ENCODE results near the gene REXO1.
A peak's percentile ranks its signal among the peaks of the same experiment; 100 is the strongest.
"Not testable (repeated sequence)": the region's sequence is repeated elsewhere in the genome, so short reads cannot be mapped to it uniquely, and the experiment has no call there.

The REXO1 gene

GRCh38 chr19:1848399-1849131, at the start of gene REXO1:
Gene REXO1, minus strand, starts transcription at chr19:1848483. Its CDS starts 125 bp downstream, at chr19:1848358.
- DNase-seq (ENCODE audit: low spot score), result peak; percentile 97

- DNase-seq (ENCODE audit: low spot score), result no peak
Observed at GRCh38 chr19:1896508-1896907, 48.2 kb upstream of the REXO1 start.

GRCh38 chr19:1893791-1894190, 45.5 kb upstream of the REXO1 start:
- no peak for DNase-seq (ENCODE audit: low spot score)

GRCh38 chr19:1889907-1890306, 41.6 kb upstream of the REXO1 start:
- no peak for DNase-seq (ENCODE audit: low spot score)

- no peak for DNase-seq (ENCODE audit: low spot score)
Observed at GRCh38 chr19:1888385-1888784, 40.1 kb upstream of the REXO1 start.

GRCh38 chr19:1886360-1886759, 38.1 kb upstream of the REXO1 start:
- not testable (repeated sequence) for DNase-seq (ENCODE audit: low spot score)

GRCh38 chr19:1885398-1886119, 37.3 kb upstream of the REXO1 start, which contains the start of gene ABHD17A:
Gene ABHD17A, minus strand, starts transcription at chr19:1885496. Its CDS starts 3,930 bp downstream, at chr19:1881566.
- peak; percentile 97 for DNase-seq (ENCODE audit: low spot score)

- no peak for DNase-seq (ENCODE audit: low spot score)
Observed at GRCh38 chr19:1884719-1885334, 36.5 kb upstream of the REXO1 start.

- DNase-seq (ENCODE audit: low spot score), result no peak
Observed at GRCh38 chr19:1884291-1884718, 36.0 kb upstream of the REXO1 start.

- no peak for DNase-seq (ENCODE audit: low spot score)
Observed at GRCh38 chr19:1883784-1884183, 35.5 kb upstream of the REXO1 start.

- no peak for DNase-seq (ENCODE audit: low spot score)
Observed at GRCh38 chr19:1882786-1883692, 34.8 kb upstream of the REXO1 start.

- peak; percentile 29 for DNase-seq (ENCODE audit: low spot score)
Observed at GRCh38 chr19:1882089-1882785, 34.0 kb upstream of the REXO1 start.

- DNase-seq (ENCODE audit: low spot score), result not testable (repeated sequence)
Observed at GRCh38 chr19:1881393-1882088, 33.3 kb upstream of the REXO1 start.

GRCh38 chr19:1880611-1881392, 32.5 kb upstream of the REXO1 start:
- DNase-seq (ENCODE audit: low spot score), result no peak

- DNase-seq (ENCODE audit: low spot score), result not testable (repeated sequence)
Observed at GRCh38 chr19:1879982-1880381, 31.7 kb upstream of the REXO1 start.

- DNase-seq (ENCODE audit: low spot score), result not testable (repeated sequence)
Observed at GRCh38 chr19:1878583-1878982, 30.3 kb upstream of the REXO1 start.

- DNase-seq (ENCODE audit: low spot score), result not testable (repeated sequence)
Observed at GRCh38 chr19:1877280-1877660, 29.0 kb upstream of the REXO1 start.

- not testable (repeated sequence) for DNase-seq (ENCODE audit: low spot score)
Observed at GRCh38 chr19:1876496-1877279, 28.4 kb upstream of the REXO1 start.
